ENCODE measurements around the gene CDRT4.

Gene CDRT4

DNA sequence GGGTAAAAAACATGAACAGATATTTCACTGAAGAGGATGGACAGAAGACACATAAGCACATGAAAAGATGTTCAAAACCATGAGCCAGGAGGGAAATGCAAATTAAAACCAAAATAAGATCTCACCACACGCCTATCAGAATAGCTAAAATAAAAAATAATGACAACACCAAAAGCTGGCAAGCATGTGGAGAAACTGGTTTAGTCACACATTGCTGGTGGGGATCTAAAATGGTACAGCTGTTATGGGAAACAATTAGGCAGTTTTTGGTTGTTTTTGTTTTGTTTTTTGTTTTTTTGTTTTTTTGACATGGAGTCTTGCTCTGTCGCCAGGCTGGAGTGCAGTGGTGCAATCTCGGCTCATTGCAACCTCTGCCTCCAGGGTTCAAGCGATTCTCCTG, 81.3 kb downstream of the CDRT4 start:
- DNase-seq = no peak

Data from stimulated activated CD4-positive, alpha-beta T cell treated with anti-CD3 and anti-CD28 coated beads, Interleukin-12 subunit alpha, Interleukin-12 subunit beta, amount 100 ng/mL, for 4 hours (primary cell).